Activated CD8-positive, alpha-beta memory T cell treated with anti-CD3 and anti-CD28 coated beads for 4 hours (primary cell): ENCODE results near the gene LCN15.
"Not testable (repeated sequence)": the region's sequence is repeated elsewhere in the genome, so short reads cannot be mapped to it uniquely, and the experiment has no call there.

Experiments used
- DNase-seq, 2 donors: peaks; one replicate each; pipeline ENCODE4 v3.0.0-alpha.2; 2020; ENCODE audit warnings: low read depth in 2 of 2

Gene LCN15

DNA sequence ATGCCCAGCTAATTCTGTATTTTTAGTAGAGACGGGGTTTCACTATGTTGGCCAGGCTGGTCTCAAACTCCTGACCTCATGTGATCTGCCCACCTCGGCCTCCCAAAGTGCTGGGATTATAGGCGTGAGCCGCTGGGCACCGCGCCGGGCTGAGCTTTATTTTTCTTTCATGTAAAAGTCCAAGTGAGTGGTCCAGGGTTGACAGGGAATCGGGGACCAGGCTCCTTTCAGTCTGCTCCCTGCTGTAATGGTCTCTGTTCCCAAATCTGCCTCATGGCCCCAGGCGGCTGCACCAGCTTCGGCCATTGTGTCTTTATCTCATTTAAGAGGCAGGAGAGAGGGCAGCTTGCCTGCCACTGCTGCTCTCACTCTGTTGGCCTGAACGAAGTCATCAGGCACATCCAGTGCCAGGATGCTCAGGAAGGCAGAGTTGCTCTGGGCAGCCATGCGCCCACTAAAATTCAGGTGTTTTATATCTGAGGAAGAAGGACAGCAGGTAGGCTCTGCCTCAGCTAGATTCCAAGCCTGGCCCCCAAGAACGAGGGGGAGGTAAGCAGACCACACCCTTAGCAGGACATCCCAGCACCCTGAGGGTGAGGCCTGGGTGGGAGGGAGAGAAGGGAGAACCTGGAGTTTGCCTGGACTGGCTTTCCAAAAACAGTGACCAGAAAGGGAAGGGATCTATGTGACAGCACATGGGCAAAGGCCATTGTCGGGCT lies 30.1 kb upstream of the LCN15 start:
- no peak for DNase-seq

DNA sequence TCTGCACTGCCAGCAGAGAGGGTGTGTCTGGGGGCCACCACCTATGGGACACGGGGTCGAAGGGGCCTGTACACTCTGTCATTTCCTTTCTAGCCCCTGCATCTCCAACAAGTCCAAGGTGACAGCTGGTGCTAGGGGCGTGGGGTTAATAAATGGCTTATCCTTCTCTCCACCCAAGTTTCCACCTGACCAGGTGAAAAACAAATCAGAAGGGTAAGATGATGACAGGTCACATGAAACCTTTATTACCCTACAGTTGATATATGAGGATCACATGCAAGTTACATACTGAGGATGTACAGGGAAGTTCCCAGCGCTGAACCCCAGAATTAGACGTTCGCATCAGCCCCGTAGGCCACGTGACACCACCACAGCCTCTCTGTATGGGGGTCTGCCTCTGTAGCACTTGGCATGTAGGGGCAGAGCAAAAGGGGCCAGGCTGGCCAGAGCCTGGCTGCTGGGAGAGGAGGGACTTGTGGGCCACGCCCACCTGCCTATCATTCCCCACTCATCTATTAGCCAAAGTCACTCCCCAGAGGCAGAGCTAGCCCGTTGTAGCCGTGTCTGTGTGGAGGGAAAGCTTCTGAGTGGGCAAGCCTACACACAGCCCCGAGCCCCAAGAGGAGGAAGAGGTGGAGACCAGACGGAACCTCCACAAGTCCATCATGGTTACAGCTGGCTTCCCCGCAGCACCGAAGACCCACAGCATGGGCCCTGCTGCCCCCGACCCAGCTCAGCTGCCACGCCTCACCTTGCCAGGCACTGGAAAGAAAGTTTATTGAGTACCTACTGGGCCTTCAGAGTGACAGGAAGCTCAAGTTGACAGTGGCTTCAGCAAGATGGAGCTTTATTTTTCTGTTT lies 29.0 kb upstream of the LCN15 start:
- DNase-seq, result no peak

DNA sequence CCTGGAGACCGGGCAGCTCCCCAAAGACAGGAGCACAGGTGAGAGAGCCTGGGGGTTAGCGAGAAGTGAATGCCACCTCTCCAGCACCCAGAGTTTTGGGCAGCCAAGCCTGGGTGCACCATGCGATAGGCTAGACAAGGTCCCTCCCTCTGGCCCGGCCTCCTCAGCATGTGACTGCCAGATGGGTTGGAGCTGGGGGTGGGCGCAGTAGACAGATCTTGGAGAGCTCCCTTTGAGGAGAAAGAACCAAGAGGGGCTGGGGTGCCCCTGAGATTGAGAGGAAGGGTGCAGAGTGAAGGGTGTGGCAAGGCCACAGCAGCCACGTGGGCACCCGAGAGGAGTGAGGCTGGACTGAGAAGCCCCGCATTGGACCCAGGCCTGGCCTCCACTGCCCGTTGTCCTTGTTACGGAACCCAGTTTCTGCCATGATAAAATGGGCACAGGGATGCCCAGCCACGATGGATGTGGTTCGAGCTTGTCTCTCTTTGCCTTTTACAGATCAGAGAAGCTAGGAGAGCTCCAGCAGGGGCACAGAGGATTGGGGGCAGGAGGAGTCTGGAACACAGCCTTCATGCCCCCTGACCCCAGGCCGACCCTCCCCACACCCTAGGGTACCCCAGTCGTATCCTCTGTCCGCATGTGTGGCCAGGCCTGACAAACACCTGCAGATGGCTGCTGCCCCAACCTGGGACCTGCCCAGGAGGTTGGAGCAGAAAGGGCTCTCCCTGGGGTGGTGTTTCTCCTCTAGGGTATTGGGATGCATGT lies 28.2 kb upstream of the LCN15 start:
- no peak for DNase-seq

DNA sequence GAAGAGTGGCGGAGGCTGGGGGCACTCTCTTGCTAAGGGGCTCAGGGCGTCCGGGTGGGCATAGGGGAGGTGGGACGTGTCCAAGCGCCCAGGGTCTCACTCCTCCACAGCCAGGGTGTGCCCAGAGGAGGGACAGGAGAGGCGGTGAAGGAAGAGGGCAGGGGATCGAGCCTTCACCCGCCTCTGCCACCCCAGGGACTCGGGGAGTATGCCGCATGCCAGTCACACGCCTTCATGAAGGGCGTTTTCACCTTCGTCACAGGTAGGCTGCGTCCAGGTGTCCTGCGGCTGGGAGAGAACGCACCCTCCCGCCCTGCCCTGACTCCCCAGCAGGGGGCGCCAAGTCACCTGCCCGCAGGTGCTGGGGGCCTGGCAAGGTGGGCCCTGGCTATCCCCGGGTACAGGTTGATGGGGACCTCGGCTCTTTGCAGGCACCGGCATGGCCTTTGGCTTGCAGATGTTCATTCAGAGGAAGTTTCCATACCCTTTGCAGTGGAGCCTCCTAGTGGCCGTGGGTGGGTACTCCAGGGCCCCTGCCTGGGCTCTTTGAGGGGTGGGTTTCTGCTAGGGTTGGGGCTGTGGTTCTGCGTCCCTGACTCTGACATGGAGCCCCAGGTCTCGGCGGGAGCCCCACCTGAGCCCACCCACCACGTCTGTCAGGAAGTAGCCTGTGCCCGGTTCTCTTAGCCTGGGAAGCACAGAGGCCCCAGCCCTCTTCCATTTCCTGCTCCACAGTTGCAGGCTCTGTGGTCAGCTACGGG lies 27.4 kb upstream of the LCN15 start:
- peak in 1 of 2 donors; percentile 40 for DNase-seq

DNA sequence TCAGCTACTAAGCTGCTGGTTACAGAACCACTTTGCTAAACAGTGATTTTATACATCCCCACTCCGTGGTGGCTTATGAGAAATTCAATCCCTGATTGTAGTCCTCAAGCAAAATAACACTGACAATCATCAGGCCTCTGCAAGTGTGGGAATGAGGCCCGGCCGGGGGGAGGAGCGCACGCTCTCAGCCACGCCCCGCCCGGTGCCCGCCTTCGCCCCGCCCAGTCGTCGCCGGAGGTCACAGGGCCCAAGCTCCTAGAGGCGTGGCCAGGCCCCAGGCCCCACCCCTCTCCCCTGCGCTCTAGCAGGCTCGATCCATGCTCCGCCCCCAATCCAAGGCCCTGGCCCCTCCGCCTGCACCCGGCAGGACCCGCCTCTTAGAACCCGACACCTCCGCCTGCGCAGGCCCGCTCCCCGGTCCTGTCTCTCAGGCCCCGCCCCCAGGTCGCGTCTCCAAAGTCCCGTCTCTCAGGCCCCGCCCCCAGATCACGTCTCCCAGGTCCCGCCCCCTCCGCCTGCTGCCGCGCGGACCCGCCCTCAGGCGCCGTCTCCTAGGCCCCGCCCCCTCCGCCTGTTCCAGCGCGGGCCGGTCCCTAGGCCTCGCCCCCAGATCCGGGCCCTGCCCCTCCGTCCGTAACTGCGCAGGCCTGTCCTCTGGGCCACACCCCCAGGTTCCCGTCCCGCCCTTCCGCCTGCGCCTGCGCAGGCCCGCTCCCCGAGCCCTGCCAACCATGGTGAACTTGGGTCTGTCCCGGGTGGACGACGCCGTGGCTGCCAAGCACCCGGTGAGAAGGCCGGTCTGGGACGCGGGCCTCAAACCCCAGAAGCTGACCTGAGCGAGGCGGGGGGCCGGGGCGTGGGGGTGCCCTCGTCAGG lies 26.6 kb upstream of the LCN15 start, which contains the start of gene TMEM141:
Gene TMEM141, plus strand, starts transcription at position 705 of the 876 bp plus-strand sequence. Its CDS starts 27 bp downstream, at position 732.
- DNase-seq, result peak; percentile 98 to 100

DNA sequence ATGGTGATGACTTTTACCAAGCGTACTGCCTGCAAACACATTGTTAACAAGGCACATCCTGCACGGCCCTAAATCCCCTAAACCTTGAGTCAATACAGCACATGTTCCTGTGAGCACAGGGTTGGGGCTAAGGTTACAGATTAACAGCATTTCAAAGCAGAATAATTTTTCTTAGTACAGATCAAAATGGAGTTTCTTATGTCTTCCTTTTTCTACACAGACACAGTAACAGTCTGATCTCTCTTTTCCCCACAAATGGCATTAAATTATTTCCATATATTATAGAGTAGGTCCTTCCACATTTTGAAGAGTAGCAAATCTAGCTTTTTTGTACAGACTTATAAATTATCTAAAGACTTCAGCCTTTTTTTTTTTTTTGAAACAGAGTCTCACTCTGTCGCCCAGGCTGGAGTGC lies 25.2 kb upstream of the LCN15 start:
- DNase-seq, result no peak

DNA sequence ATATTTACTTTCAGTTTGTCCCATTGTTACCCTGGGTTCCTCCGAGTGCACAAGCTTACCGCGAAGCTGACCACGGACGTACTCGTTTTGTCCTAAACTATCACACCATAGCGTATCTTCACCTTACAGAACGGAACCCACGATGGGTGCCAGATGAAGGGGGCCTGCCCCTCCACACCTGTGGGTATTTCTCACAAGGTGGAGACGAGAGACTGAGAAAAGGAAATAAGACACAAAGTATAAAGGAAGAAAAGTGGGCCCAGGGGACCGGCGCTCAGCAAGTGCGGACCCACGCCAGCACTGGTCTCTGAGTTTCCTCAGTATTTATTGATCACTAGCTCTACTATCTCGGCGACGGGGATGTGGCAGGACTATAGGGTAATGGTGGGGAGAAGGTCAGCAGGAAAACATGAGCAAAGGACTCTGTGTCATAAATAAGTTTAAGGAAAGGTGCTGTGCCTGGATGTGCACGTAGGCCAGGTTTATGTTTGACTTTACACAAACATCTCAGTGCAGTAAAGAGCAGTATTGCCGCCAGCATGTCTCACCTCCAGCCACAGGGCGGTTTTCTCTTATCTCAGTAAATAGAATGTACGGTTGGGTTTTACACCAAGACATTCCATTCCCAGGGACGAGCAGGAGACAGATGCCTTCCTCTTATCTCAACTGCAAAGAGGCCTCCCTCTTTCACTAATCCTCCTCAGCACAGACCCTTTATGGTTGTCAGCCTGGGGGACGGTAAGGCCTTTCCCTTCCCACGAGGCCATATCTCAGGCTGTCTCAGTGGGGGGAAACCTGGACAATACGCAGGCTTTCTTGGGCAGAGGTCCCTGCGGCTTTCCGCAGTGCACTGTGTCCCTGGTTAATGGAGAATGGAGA lies 24.6 kb upstream of the LCN15 start:
- DNase-seq, result not testable (repeated sequence)

DNA sequence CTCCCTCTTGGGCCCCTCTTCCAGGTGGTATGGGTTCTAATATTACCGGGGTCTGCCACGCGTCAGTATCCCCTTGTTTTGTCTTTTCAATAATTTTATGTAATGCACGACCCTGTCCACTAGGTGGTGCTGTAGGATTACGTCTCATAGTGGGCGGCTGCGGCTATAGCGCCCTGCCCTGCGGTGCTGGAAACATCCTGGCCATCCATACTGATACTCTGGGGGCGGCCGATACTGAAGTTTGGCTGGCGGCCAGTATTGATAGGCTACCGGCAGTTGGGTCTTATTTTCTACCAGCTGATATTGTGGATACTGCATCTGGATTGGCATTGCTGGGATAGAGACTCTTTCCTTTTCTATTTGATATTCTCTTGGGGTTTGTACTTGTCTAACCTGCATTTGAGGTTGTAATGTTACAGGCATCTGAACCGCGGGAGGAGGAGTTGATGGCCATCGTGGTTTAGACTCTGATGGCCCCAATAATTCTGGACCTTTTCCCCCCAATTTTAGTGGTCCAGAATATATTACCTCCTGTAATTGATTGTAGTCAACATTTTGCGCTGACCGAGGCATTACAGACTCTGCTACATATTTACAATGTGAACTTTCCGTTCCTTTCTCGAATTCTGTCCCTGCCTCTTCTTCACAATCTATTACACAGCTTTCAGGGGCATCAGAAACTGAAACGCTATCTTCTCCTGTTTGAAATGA lies 23.5 kb upstream of the LCN15 start:
- peak; percentile 44 to 50 for DNase-seq

DNA sequence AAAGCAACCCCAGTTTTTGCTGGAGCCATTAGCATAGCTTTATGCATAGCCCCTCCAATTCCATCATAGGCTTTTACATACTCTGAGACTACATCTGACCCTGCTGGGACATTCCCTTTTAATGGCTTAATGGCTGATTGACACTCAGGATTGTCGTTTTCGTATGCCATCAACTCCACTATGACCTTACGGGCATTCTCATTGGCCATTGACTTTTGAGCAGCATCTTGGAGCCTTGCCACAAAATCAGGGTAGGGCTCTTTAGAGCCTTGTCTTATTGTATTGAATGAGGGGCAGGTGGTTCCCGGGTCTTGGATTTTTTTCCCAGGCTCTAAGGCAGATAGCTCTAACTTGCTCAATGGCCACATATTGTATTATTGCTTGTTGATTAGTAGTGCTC lies 22.7 kb upstream of the LCN15 start:
- not testable (repeated sequence) for DNase-seq

DNA sequence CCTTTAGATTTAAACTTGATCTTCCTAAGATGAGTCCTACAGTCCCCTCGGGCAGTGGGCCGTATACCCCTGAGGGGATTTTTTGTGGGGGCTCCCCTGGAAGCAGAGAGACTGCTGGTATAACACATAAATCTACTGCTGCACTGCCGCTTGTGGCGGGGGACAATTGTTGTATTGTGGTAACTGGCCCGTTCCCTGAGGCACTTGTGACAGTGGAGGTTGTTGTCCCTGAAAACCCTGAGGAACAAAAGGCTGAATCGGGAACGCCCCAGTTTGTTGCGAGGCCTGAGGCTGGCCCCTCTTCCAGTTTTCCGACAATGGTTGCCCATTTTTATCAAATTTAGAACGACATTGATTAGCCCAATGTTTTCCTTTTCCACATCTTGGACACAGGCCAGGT lies 22.1 kb upstream of the LCN15 start:
- no peak for DNase-seq

DNA sequence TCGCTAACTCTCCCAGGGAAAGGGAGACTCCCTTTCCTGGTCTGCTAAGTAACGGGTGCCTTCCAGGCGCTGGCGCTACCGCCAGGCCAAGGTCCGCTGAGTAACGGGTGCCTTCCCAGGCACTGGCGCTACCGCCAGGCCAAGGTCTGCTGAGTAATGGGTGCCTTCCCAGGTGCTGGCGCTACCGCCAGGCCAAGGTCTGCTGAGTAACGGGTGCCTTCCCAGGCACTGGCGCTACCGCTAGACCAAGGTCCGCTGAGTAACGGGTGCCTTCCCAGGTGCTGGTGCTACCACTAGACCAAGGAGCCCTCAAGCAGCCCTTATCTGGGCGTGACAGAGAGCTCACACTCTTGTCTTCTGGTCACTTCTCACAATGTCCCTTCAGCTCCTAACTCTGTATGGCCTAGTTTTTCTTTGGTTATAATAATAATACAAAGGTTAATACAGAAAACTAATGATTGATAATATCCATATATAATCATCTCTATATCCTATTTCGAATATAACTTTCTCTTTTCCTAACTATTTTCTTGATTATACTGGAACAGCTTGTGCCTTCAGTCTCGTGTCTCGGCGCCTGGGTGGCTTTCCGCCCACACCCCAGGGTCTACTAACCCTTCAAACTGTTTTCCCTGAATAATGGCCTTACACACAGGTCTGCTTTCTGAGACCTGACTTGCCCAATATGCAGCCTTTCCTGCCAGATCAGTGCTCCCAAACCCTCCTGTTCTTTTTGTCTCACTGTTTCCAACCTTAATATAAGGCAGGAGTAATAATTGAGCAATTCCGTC lies 21.4 kb upstream of the LCN15 start:
- not testable (repeated sequence) for DNase-seq

DNA sequence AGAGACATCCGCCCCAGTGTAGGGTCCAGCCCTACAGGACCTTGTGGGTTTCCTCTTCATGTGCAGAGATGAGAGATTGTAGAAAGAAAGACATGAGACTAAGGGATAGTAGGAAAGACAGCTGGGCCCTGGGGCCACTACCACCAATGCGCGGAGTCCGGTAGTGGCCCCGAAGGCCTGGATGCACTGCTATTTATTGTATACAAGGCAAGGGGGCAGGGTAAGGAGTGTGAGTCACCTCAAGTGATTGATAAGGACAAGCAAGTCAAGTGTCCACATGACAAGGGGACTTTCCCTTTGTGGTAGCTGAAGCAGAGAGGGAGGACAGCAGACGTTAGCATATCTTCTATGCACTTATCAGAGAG lies 20.7 kb upstream of the LCN15 start:
- DNase-seq, result no peak

DNA sequence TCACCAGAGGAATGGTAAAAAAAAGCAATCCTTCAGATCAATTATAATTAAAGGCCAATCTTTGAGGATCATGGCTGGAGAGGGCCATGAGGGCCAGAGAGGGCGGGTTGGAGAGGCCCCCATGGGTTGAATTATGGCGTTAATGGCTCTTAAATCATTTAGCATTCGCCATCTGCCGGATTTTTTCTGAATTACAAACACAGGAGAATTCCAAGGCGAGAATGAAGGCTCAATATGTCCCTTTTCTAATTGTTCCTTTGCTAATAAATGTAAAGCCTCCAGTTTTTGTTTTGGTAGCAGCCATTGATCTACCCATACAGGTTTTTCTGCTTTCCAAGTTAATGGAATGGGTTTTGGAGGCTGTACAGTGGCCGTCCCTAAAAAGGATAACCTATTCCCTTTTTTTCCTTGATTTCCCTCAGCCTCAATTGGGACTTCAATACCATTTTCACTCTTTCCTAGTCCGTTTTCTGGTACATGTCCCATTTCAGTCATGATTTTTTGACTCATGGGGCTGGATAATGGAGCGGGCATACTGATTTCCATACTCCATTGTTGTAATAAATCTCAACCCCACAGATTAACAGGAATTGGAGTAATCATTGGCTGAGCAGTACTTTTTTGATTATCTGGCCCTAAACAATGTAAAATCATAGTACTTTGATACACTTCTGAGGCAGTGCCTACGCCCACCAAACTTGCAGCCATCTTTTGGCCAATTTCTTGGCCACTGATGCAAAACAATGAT lies 20.1 kb upstream of the LCN15 start:
- DNase-seq, result no peak

DNA sequence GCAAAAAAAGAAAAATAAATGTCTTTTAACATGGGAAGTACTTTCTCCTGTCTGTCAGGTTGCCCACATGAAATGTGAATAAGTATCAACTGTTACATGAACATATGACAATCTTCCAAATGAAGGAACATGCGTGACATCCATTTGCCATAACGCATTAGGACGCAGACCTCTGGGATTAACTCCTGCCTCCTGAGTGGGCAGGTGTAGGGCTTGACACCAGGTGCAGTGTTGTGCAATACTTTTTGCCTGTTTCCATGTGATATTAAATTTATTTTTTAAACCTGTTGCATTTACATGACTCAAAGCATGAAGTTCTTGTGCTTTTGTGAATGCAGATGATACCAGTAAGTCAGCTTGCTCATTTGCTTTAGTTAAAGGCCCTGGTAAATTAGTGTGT lies 18.1 kb upstream of the LCN15 start:
- no peak for DNase-seq

DNA sequence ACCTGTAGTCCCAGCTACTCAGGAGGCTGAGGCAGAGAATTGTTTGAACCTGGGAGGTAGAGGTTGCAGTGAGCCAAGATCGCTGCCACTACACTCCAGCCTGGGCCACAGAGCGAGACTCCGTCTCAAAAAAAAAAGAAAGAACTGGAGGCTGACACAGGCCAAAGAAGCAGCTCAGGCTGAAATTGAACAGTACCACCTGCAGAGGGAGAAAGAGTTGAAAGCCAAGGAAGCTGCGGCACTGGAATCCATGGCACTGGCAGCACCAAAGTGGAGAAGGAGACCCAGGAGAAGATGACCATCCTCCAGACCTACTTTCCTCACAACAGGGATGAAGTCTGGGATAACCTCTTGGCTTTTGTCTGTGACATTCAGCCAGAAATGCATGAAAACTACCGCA lies 15.5 kb upstream of the LCN15 start:
- DNase-seq, result no peak

DNA sequence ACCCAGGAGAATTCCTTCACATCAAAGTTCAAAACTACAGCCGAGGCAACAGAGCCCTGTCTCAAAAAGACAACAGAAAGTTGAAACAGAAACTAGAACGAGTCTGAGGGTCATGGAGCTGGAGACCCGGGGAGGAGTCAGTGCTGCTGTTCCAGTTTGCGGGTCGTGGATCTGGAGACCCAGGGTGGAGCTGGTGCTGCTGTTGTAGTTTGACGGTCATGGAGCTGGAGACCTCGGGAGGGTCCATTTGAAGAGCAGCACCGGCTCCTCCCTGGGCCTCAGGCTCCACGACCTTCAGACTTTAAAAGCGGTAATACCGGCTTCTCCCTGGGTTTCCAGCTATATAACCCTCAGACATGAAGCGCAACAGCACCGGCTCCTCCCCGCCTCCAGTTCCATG lies 13.0 kb upstream of the LCN15 start:
- no peak for DNase-seq

DNA sequence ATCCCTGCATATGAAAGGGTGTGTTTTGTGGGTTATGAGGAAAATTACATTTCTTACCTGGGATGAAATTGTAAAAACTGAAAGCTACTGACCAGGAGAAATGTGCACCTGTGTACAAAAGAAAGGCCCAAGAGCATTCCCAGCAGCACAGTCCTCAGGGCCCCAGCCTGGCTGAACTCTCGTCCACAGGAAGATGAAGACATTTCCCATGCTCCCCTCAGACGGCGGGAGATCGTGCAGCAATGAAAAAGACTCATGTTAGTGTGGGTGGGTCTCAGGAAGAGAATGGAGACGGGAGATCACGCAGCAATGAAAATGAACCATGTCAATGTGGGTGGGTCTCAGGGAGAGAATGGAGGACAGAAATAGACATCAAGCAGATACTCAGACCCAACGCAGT lies 12.6 kb upstream of the LCN15 start:
- DNase-seq, result no peak
